Measurements from ENCODE around the gene FLRT1.
A peak's percentile ranks its signal among the peaks of the same experiment; 100 is the strongest.

Gene FLRT1

DNA sequence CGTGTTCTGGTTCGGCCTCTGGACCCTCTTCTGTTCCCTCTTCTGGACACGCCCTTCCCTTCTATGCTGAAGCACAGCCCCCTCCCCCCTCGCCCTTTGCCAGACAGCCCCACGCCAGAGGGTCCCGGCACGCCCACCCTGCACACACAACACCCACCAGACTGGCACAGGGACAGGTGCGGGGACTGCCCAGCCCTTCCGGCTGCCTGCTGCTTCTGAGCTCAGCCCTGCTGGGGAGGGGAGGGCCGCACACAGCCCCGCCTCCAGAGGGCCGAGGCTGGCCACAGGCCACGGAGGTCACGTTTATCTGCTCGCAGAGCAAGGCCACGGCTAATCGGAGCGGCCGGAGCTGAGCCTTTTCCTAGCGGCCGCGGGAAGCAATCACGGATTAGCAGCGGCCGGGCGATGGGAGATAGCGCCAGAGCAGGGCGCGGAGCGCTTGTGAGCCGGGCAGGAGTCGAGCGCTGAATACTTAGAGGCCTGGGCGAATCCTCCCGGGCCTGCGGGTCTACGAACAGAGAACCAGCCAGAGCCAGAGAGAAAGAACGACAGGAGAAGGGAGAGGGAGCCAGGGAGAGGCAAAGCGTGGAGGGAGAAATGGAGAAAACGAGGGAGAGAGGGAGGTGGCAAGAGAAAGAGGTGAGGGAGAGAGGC, 28.0 kb upstream of the FLRT1 start:
- DNase-seq: peak; percentile 23

DNA sequence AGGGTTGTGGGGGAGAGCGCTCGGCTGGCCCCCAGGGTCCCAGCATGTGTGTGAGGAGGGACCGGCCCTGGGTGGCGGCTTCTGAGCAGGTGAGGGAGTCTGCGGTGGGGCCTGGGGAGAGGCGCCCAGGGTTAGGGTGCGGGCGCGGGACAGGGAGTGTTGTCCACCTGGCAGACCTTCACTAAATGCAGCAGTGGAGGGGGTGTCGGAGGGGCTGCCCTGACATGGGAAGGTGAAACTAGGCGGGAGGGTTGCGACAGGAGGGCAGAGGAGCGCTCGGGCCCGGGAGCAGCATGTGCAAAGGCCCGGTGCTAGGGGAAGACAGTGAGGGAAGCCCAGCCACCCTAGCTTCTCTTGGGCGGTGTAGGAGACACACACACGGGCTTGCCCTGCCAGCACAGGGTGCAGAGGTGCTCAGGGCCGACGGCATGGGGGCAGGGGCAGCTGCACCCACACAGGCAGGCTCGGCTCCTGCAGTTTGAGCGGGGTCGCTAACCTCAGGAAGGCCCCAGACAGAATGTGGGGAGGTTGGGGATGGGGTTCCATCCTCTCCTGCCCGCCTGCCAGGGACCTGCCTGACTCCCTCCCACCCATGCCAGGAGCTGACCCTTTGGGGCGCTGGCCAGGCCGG, 27.3 kb upstream of the FLRT1 start:
- no peak for DNase-seq

DNA sequence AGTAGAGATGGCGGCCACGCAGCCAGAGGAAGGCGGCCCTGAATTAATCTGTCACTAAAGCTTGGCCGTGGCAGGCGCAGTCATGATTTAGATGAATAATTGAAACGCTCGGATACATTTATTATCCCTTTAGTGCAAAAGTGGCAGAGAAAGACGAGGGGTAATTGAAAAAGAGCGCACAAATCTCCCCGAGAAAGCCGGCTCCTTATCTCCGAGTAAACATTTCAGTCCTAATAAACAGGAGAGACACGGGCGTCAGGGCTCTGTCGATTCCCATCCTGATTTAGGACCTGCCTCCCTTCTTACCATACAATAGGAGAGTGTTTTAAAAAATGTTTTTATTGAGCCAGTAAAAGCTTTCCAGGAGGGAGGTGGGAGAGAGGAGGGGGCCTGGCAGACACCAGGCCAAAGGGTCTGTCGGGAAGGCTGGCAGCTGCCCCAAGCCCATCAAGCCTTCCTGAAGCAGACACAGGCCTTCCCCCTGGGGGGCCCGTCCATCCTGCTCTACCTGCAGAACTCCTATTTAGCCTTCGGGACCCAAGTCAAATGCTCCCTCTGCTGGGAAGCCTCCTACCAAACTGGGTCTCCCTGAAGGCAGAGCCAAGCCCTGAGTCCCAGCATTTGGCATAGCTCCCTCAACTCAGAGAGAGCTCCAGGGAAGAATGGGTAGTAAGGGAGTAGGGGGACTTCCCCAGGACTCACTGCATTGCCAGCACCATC, 26.7 kb upstream of the FLRT1 start:
- DNase-seq: no peak

DNA sequence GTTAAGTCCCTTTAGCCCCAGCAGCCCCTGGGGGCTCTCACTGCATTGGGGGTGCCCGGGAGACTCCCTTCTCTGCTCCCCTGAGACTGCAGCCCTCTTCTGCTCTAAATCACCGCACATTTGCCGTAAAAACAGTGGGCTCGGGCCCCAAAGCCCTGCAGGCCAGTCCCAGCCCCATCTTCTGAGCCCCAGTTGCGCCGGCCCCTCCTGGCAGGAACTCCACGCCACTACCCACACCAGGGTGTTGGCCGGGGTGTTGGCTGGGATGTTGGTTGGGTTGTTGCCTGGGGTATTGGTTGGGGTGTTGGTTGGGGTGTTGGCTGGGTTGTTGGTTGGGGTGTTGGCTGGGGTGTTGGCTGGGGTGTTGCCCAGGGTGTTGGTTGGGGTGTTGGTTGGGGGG, 26.0 kb upstream of the FLRT1 start:
- DNase-seq: no peak

DNA sequence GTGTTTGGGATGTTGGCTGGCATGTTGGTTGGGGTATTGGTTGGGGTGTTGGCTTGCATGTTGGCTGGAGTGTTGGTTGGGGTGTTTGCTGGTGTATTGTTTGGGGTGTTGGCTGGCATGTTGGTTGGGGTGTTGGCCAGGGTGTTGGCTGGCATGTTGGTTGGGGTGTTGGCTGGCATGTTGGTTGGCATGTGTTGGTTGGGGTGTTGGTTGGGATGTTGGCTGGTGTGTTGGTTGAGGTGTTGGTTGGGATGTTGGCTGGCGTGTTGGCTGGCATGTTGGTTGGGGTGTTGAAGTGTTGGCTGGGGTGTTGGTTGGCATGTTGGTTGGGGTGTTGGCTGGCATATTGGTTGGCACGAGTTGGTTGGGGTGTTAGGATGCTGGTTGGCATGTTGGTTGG, 24.9 kb upstream of the FLRT1 start:
- DNase-seq: no peak

DNA sequence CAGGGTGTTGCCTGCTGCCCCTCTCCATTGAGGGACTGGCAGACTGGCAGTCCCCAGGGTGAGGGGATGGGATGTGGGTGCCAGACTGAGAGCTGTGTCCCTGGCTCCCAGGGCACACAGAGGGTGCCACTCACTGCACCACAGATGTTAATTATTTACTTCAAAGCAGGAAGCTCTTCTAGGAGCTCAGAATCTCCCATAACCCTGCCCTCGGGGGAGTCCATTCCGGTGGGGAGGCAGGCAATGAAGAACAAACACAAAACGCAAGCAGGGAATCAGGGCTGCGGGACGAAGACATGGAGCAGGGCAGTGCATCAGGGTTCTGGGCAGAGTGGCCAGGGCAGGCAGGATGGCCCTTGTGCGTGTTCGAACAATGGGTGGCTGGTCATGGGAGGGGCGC, 24.4 kb upstream of the FLRT1 start:
- DNase-seq: no peak

DNA sequence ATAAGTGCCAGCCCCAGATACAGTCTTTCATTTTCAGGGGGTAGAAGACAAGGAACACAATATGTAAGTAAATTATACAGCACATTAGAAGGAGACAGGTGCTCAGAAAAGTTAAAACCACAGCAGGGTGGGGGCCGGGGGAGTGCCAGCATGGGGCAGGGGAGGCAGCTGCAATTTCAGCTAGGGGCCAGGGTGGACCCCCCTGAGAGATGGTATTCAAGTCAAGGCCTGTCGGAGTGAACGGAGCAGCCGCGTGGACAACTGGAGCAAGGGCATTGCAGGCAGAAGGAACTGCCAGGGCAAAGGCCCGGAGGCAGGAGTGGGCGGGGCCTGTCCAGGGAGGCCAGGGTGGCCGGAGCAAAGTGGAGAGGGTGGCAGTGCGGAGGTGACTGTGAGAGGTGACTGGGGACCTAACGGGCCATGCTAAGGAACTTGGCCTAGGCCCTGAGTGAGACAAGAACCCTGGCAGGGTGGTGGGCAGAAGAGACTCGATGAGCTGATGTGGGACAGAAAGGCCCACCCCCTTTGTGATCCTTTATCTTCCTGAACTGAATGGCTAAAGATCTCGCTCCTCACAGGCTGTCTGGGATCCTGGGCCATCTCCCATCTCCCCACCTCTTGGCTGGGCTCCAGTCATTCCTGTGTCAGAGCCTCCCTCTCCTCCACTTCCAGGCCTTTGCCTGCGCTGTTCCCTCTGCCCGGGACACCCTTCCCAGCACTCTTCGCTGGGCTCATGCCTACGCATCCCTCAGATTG, 22.4 kb upstream of the FLRT1 start:
- no peak for DNase-seq

DNA sequence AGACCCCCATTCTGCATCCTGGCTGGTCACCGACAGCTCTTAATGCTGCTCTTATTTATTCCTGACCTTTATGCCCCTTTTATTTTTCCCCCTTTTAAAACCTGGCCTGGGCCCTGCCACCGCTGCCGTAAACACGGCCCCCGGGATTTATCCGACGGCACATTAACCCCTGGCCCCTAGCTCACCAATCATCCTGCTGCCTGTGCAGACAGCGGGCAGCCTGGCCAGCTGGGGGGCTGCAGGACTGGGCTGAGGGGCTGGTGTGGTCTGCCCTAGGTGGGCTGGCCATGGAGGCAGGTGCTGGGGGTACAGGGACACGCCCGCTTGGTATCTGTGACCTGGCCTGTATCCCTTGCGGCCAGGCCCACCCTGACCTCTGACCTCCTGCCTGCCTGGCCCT, 21.4 kb upstream of the FLRT1 start:
- no peak for DNase-seq

DNA sequence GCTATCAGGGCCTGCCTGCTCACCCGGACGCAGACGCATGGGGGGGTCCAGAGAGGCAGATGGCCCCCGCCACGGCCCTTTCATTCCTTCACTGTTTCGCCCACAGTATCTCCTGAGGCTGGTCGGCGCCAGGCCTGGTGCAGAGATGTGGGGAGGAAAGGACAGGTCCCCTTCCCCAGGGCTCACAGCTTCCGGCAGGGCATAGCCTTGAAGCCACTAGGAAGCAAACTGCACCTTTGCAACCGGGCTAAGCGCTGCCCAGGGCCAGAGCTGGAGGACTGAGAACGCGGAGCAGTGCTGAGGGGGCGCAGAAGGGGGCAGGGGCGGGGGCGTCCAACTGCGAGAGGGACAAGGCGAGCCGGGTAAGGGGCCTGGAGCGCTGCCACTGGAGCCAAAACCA, 20.2 kb upstream of the FLRT1 start:
- no peak for DNase-seq

DNA sequence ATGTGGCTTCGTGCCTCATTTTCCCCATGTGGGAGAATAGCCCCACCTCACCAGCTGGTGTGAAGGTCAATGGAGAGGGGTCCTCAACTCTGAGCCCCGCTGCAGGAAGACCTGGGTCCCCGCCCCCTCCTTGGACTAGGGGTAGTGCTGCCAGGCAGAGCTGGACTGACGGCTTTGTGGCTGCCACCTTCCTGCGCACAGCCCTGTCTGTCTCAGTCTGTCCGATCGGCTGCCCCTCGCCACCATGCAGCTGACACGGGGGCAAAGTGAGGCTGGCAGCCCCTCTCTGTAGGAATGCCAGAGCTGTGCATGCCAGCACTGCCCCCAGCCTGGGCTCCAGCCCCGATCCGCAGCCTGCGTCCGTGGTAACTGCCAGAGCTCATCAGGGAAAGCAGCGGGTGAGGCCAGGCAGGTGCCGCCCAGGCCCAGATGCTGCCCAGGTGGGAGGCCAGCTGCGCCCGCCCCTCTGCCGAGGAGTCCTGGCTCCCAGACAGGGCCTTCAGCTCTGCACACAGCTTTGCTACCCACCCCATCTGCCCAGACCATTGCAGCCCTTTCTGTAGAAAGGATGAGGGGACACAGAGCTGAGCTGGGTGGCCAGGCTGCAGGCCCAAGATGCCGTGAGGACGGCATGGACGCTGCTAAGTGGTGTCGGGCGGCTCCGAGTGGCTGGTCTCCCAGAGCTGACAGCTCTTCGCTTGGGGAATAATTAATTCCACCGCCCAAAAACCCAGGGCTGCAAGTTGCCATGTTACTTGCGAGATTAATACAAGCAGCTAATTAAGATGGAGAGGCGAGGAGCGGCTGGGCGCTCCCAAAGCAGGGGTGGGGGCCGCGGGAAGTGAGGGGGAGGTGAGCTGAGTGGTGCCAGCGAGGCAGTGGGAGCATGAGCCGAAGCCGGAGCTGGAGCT, 19.5 kb upstream of the FLRT1 start:
- DNase-seq: no peak

DNA sequence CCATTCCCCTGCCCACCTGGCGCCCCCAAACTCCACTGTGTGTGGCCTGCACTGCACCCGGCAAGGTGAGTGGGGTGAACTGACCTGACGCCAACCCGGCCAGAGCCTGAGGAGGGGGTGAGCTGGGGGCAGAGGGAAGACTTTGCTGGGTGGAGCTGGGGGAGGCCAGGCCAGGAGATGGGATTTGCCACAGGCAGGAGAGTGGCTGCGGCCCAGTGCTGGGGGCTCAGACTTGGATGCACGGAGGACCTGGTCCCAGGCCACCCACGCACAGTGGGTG, 17.8 kb upstream of the FLRT1 start:
- no peak for DNase-seq

DNA sequence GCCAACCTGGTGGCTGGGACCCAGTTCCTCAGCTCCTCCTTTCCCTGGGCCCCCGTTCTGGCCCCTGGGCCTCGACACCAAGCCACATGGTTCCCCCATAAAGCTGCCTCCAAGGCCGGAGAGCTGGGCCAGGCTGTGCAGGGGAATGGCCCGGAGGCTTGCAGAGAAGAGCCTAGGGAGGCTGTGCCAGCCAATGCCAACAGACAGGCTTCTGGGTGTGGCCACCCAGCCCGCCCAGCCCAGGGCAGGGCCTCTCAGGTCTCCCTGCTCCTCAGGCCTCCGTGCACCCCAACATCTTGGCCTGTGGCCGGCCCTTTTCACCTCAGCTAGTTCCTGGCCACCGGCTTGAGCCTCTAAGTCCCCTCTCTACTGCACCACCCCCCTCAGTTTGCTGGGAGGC, 17.4 kb upstream of the FLRT1 start:
- DNase-seq: no peak

DNA sequence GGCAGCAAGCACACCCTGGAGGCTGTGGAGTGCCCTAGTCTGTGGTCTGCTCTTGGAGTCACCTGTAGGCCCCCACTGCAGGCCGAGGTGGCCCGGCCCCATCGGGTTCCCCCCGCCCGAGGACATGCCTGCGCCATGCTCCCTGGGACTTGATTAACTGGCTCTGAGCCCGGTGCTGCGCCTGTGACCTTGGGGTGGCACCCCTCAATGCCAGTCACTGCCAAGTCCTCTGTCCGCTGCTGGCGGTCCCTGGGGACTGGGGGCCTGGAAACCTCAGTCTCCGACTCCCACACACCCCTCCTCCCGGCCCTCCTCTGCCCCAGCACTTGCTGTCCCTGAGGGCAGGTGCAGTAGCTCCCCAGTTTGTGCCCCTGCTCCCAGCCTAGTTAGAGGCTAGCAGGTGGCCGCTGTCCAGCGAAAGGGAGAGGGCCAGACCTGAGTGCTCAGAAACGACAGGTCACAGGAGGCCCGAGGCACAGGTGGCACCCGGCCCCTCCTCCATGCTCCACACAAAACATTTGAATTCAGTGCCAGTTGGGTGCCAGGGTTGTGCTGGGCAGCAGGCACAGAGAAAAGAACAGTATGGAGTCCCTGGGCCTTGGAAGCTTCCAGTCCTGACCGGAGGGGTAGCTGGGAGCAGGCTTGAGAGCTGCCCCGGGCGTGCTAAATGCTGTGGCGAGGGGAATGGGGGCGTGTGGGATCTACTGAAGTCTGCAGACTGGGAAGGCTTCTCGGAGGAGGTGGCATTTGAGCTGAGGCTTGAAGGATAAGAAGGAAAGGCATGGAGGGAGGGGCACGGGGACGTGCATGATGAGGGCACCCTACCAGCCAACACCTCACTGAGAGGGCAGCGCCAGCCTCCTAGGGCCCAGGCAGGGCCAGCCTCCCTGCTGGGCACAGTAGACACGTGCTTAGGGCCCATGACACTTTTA, 16.4 kb upstream of the FLRT1 start:
- no peak for DNase-seq

DNA sequence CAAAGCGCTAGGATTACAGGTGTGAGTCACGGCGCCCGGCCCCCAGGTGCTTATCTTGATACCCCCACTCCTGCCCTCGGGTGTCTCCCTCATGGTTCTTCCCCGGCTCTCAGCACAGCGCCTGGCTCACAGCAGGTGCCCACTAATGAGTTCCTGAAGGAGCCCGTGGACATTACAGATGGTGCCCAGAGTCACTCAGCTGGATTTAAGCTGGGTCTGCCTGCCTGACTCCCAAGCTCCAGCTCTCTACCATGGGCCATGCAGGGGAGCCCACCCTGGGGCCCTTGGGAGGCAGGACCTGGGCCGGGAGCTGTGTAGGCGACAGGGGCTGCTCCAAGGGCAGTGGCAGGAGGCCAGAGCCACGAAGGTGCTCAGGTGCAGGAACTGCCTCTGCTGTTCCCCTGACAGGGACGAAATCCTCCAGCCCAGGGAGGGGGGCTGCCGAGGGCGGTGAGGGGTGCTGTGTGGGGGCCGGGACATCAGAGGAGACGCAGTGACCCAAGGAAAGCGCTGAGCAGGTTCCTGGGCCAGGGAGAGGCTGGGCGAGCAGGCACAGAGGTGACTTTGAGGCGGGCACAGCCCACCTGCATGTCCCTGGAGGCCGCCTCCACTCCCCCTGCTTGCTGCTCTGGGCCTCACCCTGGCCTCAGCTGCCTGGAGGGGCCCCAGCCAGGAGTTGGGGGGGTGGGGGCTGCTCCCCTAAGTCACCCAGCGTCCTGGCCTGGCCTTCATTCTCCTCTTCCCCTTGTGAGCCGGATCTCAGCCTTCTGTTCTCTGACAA, 14.6 kb upstream of the FLRT1 start:
- no peak for DNase-seq

DNA sequence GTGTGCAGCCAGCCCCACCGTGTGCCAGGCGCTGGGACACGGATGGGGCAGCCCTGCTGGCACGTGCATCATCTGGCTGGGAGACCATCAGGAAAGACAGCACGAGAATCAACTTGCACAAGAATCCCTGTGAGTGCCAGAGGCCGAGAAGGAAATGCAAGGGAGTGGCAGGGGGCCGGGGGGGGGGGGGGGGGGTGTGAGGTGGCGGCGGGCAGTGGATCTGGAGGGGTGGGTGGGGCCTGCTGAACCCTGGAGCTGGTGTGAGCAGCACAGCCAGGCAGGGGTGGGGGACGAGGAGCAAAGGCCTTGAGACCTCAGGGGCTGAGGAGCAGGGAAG, 14.0 kb upstream of the FLRT1 start:
- no peak for DNase-seq

DNA sequence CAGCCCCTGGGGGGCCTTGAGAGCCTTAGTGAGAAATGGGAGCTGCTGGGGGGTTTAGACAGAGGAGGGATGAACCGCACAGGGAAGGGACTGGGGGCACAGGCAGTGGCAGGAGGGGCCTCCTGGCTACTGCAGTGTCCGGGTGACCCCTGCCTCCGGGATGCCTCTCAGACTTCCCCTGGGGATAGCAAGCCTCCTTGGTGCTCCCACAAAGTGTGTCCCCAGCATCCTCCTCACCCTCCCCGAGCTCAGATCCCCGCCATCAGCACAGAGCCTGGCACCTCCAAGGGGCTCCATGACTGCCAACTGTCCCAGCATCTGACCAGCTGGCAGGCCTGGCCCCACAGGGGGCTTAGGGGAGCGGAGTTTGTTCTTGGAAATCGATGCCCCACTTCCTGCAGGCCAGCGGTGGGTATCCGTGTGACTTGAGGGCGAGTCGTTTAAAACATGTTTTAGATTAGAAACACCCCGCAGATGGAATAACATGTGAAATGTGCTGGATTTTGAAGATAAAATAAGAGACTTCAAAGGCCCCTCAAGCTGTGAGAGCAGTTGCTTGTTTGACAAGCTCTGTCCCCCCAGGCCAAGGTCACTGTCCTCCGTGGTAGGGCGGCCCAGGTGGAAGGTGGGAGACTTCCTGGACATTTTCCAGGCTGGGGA, 13.5 kb upstream of the FLRT1 start:
- DNase-seq: no peak

DNA sequence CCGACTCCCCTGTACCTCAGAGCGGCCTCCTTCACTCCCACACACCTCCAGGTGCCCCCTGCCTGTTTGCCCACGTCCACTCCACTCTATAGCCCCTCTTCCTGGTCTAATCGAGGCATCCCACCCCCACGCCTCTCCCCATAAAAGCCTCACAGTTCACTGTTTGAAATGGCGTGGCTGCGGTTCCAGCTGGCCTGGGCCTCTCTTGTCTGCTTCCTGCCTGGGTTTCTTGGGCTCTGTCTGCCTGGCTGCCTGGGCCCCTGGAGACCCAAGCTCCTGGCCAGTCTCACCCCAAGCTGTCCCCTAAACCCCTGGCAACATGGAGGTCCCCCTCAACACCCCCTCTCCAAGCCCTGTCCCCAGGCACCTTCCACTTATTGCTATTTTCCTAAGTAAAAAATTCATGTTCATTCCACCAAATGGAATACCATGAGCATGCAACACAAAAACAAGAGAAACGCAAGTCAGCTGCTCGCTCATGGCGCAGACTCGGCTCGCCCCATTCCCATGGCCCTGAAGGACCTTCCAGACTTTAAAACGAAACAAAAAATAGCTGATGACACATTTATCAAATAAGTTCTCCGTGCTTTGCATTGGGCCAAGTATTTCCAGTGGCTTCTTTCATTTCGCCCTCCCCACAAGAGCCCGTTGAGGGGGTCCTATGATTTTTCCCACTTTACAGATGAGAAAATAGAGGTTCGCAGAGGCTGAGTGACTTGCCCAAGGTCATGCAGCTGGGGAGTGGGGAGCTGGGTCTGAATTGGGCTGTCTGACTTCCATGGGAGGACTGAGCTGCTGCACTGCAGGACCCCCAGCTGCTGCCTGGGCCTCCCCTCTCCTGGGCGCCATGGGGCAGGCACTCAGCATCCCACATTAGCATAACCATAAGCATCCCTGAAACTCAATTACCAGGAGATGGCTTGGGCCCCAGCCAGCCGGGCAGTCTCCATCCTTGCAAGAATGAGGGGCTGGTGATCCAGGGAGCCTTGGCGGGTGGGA, 11.7 kb upstream of the FLRT1 start:
- no peak for DNase-seq

DNA sequence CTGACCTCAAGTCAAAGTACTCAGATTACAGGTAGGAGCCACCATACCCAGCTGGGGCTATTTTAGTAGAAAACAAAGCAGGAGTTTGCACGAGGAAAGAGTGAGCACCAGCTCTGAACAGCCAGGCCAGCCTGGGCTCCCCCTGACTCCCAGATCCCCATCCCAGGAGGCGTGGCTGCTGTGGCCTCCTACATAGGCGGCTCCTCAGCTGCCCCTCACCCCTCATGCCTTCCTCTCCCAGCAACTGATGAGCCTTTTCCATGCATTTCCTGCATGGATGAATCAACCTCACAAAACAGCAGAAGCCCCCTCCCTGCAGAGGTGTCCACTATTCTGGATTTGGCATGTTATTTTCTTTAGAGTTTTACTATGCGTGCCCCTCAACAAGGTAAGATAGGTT, 10.5 kb upstream of the FLRT1 start:
- no peak for DNase-seq

DNA sequence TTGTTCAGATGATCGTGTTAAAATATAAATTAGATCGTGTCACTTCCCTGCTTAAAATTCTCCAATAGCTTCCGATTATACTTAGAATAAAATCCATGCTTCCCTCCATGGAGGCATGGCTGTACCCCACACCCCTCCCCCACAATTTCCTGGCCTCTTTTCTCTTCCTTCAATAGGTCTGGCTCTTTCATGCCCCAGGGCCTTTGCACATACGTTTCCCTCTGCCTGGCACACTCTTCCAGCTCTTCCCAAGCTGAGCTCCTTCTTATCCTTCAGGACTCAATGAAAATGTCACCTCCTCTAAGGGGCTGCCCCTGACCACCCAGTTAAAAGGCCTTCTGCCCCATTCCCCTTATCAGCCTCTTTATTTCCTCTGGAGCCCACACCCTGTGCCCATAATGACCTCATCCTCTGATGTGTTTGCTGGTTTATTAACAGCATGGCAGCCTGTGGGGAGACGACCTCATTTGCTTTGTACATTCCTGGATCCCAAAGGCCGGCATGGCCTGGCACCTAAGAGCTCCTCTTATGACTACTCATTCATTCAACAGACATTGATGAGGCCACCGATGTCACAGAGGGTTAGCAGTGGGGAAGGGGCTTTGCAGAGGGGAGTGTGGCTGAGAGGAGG, 9.0 kb upstream of the FLRT1 start:
- no peak for DNase-seq

Data from NCI-H510A (cell line).